NCI-H69 (cell line): ENCODE results near the gene ACACB.
A peak's percentile ranks its signal among the peaks of the same experiment; 100 is the strongest.

Experiments
- DNase-seq: peaks from one replicate; lab custom pipeline; 2025; lab: John Stamatoyannopoulos, UW

The ACACB gene

DNA sequence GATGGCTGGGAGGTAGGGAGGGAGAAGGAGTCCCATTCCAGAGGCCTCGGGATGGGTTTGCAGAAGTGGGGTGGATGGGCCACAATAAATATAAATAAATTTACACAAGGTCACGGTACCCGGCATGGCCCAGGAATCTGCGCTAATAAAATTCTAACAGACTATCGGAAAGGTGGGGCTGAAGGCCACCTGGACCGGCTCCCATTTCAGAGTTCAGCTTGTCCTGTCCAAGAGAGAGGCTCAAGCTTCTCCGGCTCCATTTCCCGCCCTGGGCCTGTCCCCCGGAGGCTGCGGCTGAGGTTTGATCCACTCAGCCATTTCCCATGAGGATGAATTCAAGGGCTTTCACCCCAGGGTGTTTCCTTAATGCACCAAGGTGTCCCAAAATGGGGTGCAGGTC is 162.5 kb downstream of the ACACB start:
- DNase-seq = no peak

DNA sequence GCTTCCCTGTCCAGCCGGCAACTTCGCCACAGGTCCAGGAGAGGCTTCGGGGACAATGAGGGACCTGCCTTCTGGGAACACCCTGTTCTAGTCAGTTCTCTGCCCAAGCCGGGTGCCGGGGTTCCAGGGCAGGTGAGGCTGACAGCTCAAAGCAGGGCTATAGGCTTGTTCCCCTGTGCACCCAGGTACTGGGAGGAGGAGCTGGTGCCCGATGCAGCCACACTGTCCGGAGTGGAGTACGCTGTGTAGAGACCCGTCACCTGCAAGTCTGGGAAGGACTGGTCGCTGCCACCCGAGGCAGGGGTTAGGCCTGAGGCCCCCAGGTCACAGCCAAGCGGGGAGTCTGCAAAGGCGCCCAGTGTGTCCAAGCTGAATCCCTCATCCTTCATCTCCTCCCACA is 163.1 kb downstream of the ACACB start:
- DNase-seq = no peak

DNA sequence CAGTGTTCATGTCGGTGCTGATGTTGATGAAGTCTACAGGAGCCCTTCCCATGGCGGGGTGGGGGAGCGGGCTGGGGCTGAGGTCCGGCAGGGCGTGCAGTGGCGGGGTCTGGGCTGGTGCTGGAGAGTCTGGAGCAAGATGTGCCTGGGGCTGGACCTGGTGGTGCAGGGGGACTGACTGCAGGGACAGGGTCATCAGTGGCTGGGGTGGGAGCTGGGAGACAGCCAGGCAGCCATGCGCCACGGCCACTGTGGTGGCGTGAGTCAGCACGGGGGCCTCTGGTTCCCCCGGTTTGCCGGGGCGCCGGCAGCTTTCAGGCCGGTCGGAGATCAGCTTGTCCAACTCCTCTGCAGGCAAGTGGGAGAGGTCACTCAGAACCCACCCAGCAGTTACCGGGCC is 165.1 kb downstream of the ACACB start:
- no peak for DNase-seq

DNA sequence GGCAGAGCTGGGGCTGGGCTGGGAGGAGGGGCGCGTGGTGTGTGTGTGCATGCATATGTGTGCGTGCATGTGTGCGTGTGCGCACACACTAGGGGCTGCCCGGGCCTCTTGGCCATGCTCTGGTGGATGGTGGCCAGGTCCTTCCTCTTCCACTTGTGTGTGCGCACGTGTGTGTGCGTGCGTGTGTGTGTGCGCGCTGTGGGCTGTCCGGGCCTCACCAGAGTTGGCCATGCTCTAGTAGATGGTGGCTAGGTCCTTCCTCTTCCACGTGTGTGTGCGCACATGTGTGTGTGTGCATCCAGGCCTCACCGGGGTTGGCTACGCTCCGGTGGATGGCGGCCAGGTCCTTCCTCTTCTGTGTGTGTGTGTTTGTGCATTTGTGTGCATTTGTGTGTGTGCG is 168.0 kb downstream of the ACACB start:
- no peak for DNase-seq

DNA sequence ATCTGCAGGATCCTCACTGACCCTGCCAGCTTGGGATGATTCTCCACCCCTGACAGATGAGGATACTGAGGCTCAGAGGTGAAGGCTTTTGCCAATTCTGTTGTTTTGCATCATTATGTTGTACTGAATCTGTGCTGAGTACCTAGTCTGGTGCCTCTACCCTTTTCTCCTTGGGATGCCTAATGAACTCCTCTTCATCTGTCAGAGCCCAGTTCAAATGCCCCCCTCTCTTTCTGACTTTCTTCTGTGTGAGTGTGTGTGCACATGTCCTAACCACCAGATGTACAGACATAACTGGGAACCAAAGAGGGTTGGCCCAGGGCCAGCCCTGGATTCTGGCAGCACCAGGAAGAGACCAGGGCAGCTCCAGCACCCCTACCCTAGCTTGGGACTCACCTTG is 169.9 kb downstream of the ACACB start:
- no peak for DNase-seq

DNA sequence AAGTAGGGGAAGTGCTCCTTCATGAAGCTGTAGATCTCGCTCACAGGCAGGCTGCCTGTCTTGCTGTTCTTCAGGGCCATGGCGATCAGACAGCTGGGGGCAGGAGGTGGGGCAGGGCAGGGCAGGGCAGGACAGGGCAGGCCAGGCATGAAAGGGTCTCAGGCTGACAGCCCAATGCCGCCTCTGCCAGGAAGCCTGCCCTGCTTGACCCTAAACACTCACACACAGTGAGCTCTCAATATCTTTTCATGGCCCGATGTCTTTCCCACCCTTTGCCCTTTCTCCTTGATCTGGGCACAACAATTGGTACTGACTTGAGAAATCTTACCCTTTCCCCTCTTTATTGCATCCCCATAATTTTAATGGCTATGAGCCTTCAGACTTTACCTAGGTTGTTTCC is 170.3 kb downstream of the ACACB start:
- DNase-seq = no peak

DNA sequence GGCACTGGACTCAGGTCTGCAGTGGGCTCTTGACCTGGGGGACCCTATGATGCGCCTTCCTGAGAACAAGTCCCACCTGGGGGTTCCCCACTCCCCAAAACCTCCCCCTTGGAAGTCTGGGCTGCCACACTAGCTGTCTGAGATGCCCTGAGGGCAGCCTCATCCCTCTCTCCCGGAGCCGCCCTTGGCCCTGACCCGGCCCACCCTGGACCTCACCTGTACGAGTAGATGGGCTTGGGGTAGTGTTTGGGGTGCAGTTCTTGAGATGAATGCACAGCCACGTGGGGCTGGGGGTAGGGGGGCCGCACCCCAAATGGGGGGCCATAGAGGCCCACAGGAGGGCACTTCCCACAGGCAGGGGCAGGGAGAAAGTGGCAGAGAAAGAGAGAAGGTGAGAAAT is 170.8 kb downstream of the ACACB start:
- DNase-seq = no peak

DNA sequence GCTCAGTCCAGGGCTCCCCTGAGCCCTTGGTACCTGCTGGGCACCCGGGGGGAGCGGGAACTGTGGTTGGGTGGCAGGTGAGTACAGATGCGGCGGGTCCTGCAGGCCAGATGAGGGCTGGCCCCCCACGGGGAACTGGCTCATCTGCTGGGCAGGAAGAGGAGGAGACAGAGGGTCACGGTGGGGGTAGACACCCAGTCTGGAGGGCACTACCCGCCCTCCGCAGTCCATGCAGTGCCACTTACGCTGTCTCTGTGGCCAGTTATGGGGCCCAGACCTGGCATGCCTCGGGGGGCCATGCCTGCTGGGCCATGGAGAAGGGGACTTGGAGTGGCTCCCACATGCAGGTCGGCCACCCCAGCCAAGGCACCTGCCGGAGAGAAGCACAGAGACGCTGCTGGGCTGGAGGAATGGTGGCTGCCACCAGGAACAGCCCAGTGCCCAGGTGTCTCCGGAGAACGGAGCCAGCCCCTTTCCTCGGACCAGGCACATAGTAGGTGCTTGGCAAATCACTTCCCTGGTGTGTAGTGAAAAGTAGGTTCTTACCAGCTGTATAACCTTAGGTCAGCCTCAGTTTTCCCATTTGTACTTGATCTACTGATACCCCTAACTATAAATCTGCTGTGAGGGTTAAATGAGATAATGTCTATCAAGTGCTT is 171.6 kb downstream of the ACACB start:
- DNase-seq = no peak

DNA sequence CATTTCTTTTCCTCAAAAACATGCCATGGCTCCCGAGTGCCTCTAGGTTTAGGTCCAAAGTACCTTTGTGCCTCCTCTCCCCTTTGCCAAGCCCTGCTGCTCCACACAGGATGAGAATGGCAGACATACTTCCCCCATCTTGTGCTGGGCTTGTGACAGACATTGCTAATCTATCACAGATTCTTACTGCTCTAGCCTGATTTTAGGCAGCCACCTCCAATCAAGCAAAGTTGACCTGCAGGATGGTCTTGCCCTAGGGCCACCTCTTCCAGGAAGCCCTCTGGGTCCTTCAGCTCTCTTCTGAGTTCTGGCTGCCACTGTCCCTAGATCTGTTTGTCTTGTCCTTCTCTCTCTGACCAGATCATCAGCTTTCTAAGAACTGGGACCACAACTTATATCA is 172.2 kb downstream of the ACACB start:
- no peak for DNase-seq

DNA sequence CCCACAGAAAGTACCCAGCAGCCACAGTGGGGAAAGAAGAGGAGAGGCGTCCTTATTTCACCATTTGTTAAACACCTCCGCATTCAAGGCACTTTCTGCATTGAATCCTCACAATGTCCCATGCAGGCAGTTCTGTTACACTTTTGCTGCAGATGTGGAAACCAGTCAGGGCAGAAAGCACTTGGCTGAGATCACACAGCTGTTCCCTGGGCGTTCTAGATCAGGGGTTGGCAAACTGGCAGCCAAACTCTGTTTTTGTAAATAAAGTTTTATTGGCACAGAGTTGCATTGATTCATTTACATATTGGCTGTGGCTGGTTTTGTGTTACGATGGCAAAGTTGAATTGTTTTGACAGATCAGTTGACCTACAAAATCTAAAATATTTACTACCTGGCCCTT is 172.6 kb downstream of the ACACB start:
- DNase-seq = peak; percentile 26

DNA sequence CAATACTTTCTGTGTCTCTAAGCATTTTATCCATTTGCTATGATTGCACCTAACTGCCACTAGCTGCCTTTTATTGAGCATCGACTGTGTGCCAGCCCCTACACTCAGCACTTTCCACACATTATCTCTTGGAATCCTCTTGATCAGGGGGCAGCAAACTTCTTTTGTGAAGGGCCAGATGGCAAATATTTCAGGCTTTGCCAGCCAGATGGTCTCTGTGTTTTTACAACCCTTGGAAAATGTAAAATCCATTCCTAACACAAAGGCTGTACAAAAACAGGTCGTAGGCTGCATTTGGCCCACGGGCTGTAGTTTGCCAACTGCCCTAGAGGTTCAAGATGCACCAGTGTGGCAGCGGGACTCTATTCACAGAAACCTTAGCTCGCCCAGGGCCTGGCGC is 173.2 kb downstream of the ACACB start:
- DNase-seq = peak; percentile 86

DNA sequence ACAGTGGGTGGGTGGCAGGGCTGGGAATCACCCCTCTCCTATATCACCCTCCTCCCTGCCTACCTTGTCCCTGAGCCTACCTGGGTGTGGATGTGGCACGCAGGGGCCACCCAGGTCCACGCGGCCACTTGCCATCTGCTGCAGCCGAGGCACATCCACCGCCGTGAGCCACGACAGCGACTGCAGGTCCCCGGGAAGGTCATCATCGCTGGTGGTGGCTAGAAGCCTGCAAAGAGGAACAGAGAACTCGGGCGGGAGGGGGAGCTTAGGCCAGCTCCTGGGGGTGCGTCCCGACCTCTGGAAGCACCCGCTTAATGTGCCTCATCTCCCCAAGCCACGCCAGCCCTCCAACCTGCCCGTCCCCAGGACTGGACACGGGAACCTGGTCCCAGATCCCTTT is 173.7 kb downstream of the ACACB start:
- no peak for DNase-seq

DNA sequence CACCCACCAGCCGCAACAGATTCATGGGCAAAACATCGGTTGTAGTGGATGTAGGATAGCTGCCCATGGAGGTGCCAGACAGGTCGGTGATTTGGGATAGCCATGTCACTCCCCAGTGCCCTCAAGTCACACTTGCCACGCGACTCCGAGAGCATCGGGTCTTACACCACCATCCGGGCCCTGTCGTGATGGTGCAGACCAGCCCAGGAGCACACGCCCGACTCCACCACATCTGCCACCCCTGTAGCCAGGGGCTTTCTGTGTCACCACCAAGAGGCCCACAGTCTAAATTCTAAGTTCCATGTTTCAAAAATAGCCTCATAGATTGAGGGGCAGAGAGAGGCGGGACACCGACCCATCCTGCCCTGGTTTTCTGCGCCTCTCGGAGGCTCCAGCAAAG is 174.7 kb downstream of the ACACB start:
- DNase-seq = no peak

DNA sequence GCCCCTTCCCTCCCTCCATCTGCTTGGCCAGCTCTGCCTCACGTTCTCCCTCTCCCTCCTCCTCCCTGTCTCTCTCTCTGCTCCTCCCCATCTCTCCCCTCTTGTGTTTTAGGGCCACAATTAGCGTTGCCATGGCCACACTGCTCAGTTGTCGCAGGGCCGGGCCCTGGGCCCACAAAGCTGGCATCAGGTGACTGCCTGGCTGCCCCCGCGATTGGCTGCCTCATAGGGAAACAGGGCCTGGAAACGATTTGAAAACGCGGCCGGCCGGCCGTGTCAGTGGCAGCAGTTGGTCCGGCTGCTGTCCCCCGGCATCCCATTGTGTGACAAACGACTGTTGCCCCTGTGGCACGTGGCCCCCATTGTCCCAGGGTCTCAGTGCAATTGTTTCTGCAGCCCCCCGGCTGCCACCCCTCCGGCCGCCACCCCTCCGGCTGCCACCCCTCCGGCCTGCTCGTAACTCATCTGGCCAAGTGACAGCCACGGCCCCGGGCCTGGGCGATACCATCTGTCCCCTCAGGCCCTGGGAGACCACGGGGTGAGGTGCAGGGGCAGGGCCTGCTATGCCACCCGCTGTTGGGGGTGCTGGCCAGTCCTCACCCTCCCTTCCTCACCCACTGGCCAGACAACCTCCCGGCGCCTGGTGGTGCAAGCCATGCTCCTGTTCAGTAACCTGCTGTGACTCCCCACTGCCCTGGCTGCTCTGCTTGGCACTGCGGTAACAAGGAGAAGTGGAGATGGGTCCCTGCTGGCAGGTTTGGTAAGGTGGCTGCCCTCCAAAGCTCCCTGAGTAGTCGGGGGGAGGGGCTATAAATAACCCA is 175.3 kb downstream of the ACACB start:
- DNase-seq = peak; percentile 99

DNA sequence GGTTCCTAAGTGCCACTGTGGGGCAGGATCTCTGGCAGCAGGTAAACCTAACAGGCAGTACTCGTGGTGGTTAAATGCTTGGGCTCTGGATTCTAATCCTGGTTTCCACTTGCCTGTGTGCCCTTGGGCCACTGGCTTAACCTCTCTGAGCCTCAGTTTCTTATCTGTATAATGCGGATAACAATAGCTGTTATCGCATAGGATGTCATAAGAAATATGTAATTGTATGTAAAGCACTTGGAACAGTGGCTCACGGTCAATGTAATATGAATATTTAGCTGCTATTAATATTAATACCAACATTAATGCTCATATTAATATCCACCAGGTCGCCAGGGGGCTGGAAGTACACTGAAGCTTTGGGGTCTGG is 175.9 kb downstream of the ACACB start:
- no peak for DNase-seq

DNA sequence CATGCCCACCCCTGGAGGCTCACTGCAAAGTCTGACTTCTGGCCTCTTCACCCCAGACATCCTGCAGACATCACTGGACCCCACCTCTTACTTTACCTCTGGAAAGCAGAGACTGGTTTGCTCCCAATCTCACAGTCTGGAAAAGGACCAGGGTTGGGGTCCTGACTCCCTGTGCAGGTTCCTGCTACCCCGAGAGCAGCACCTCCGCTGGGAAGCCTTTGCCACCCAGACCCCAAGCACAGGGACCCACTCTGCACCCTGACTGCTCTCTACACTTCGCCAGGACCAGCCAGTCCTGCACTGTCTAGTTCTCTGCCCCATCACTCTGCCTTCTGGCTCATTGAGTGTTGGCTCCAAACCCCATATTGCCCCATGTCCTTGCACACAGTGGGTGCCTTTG is 176.7 kb downstream of the ACACB start:
- no peak for DNase-seq

DNA sequence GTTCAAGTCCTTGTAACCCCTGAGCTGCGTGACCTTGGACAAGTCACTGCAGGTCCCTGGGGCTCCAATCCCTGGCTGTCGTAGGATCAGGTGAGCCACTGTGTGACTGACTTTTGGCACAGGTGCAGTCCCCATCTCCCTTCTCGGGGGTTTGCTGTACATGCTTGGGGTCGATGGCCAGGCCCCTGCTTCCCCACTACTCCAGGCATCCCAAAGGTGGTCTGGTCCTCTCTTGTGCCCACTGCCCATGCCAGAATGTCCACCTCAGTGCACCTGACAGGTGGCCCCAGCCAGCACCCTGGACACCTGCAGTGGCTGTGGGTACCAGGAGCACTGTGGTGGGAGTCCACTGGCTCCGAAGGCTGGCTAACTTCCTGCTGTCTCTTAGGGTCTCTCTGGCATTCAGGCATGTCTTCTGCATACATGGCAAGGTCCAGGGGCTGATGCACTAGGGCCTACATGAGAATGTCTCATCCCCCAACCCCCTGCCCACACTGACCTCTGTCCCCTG is 178.0 kb downstream of the ACACB start:
- DNase-seq = no peak

DNA sequence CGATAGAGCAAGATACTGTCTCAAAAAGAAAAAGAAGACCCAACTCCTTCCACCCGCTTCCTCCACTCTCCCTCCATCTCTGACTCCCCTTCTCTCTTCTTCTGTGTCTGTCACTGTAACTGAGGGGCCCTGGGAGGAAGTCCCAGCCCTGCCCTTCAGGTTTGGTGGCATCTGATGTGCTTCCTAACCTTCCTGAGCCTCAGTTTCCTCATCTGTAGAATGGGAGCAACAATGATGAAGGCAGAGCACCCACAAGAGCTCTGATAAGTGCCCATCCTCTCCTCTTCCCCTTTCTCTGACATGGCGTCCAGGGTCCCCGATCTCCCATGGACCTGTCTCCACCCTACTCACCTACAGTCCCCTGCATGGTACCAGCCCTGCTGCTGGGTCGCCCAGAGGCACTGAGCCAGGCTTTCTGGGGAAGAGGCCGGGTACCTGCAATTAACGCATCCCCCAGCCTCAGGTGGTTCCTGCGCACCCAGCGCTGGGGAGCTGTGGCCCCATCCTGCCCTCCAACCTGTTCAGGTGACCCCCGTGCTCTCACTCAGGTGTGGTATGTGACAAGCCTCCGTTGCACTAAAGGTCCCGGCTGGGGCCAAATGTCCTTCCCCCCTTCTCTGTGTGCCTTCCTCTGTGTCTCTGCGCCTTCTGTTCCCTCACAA is 179.5 kb downstream of the ACACB start:
- no peak for DNase-seq

DNA sequence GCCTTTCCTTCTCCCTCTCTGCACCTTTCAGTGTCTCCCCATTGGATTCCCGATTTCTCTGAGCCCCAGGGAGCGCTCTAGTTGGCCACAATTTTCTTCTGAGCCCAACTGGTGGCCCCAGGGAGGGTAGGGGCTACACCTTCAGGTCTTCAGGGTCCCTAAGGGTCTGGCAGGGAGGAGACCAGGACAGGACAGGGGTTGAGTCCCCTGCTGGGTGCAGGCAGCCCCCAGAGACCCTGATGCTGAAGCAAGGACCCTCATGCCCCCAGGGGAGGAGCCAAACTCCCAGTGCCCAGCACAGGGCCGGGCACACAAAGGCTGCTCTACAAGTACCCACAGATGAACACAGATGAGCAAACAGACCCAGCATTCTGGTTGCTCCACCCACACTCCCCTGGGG is 180.0 kb downstream of the ACACB start:
- DNase-seq = no peak

DNA sequence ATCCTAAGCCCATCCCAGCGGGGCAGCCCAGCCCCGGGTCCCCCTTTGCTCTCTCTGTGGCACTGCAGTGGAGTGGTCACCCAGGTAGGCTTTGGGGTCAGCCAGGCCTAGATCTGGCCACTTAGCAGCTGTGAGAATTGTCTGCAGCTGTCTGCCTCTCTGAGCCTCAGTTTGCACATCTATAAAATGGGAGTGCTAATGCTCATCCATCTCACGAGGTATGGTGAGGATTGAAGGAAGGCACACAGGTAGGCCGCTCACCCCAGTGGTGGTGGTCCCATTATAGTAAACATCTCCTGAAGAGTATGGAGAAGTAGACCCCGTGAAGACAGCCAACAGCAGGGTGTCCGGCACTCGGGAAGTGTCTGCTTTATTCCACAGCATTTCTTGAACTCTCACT is 183.5 kb downstream of the ACACB start:
- no peak for DNase-seq

DNA sequence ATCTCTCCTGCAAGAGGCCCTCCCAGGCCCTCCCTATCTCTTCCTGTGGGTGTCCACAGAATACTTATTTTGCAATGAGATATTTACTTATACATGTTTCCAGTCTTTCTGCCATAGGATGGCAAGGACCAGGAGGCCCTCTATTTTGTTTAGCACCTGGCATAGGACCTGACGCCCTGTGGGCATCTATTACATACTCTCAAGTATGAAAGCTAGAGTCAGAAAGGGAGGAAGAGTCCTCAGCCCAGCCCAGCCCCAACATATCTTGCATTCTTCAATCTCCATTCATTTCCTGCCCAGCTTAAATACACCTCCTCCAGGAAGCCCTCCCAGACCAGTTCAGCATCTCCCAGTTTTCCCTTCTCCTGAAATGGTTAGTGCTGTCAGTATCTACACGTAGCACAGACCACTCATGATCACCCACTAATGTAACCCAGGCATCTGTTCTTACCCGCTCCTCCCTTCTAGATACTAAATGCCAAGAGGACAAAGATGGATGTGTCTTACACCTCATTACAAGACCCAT is 185.3 kb downstream of the ACACB start:
- DNase-seq = peak; percentile 25

DNA sequence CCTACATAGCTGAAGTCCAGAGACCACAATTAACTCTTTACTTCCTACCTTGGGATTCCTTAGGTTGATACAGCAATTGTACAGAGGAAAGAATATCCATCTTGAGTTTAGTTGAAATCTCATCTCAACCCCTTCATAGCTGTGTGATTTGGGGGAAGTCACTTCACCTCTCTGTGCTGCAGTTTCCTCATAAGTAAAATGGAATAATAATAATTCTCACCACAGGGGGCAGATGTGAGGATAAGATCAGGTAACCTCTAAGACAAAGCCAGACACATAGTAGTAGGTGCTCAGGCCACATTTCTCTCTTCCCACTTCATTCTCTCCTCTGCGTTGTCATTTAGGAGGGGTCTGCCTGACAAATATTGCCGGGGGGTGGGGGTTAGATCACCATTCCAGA is 186.0 kb downstream of the ACACB start:
- DNase-seq = peak; percentile 46

DNA sequence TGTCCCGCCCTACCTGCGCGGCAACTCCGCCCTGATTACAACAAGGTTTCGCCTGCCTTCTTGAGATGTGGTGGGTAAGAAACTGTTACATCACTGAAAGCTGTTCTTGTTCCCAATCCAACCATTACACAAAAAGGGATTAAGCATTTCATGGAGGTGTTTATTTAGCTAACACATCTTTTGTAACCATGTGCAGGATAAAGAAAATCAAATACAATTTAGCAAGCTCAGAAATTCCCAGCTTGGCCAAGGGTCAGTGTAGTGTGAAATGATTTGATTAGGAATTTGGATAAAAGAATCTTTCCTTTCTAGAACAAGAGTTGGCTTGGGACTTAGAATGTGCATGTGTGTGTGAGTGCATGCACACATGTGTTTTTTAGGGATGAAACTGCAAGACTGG is 186.4 kb downstream of the ACACB start:
- no peak for DNase-seq
